WTC11 (cell line): ENCODE results near the gene IPO13. TPM values are rescaled to one million over a fixed set of nuclear protein-coding genes. Genes with fewer than 3 reads are reported as not detected.
A peak's percentile ranks its signal among the peaks of the same experiment; 100 is the strongest.

Source experiments
- ATAC-seq: fragments of 200-7000 bp; cut with Tn5 transposase; 2 replicates; pipeline ENCODE4 v1.10.0; 2021; ENCODE audit warnings: mild to moderate bottlenecking, moderate library complexity
- CTCF ChIA-PET: fragments of 300-600 bp; sonication (Branson Sonifier 250); formaldehyde crosslinking; loops from one replicate; lab custom pipeline; 2021; ENCODE audit warnings: antibody characterized with exemption; lab: Charles Lee
- POLR2A ChIA-PET: fragments of 350-600 bp; sonication (Branson Sonifier 250); formaldehyde crosslinking; loops from one replicate; lab custom pipeline; 2021; ENCODE audit warnings: antibody characterized with exemption; lab: Charles Lee
- DNase-seq: peaks from one replicate; pipeline ENCODE4 v3.0.0; 2021; ENCODE audit warnings: low spot score
- H3K27ac Mint-ChIP-seq: 2 replicates; pipeline ENCODE4 v1.8.0; 2021; ENCODE audit warnings: mixed read lengths
- H3K27me3 Mint-ChIP-seq: 2 replicates; pipeline ENCODE4 v1.8.0; 2021; ENCODE audit warnings: low read depth, mild to moderate bottlenecking, moderate library complexity, mixed read lengths
- H3K36me3 Mint-ChIP-seq: 2 replicates; pipeline ENCODE4 v1.8.0; 2021; ENCODE audit warnings: mixed read lengths
- H3K4me1 Mint-ChIP-seq: 2 replicates; pipeline ENCODE4 v1.8.0; 2022; ENCODE audit warnings: mixed read lengths
- H3K4me3 Mint-ChIP-seq: 2 replicates; pipeline ENCODE4 v1.8.0; 2021; ENCODE audit warnings: mild to moderate bottlenecking, moderate library complexity, mixed read lengths
- H3K9me3 Mint-ChIP-seq: 2 replicates; pipeline ENCODE4 v1.8.0; 2021; ENCODE audit warnings: mixed read lengths
- CREB1 ChIP-seq: sonication (generic); formaldehyde crosslinking; IDR thresholded peaks from 2 replicates; pipeline ENCODE4 v1.8.0; 2023; ENCODE audit warnings: mild to moderate bottlenecking, missing genetic modification reagents
- ETV6 ChIP-seq: sonication (generic); formaldehyde crosslinking; IDR thresholded peaks from 2 replicates; pipeline ENCODE4 v1.8.1; 2022; ENCODE audit warnings: mild to moderate bottlenecking, missing genetic modification reagents
- SP1 ChIP-seq: sonication (generic); formaldehyde crosslinking; conservative IDR thresholded peaks from 2 replicates; pipeline ENCODE4 v1.8.1; 2022; ENCODE audit warnings: missing genetic modification reagents
- TCF7 ChIP-seq: sonication (generic); formaldehyde crosslinking; IDR thresholded peaks from 2 replicates; pipeline ENCODE4 v1.8.0; 2022; ENCODE audit warnings: mild to moderate bottlenecking, low read depth, missing genetic modification reagents, moderate library complexity
- TEAD1 ChIP-seq: sonication (generic); formaldehyde crosslinking; IDR thresholded peaks from 2 replicates; pipeline ENCODE4 v1.8.0; 2022; ENCODE audit warnings: mild to moderate bottlenecking, missing genetic modification reagents
- ZNF317 ChIP-seq: sonication (generic); formaldehyde crosslinking; IDR thresholded peaks from 2 replicates; pipeline ENCODE4 v1.8.1; 2023; ENCODE audit warnings: low read depth, mild to moderate bottlenecking, moderate library complexity, missing genetic modification reagents, borderline replicate concordance
- ZNF423 ChIP-seq: fragments of 250-450 bp; sonication (Bioruptor Pico); IDR thresholded peaks from 2 replicates; pipeline ENCODE4 v2.1.2; 2022; ENCODE audit warnings: mild to moderate bottlenecking, moderate library complexity
- ZNF671 ChIP-seq: fragments of 250-450 bp; sonication (Bioruptor Pico); IDR thresholded peaks from 2 replicates; pipeline ENCODE4 v1.8.0; 2021; ENCODE audit warnings: mild to moderate bottlenecking
- total RNA-seq: library from RNA; stranded (reverse); gene quantifications from 3 replicates; pipeline ENCODE4 v1.2.3, GENCODE V29; 2021
- TF ChIP-seq, protein P1 (sequence below): sonication (generic); formaldehyde crosslinking; IDR thresholded peaks from 2 replicates; pipeline ENCODE4 v1.8.0; 2022; ENCODE audit warnings: mild to moderate bottlenecking, missing genetic modification reagents
- TF ChIP-seq, protein P2 (sequence below): sonication (generic); formaldehyde crosslinking; IDR thresholded peaks from 2 replicates; pipeline ENCODE4 v1.8.0; 2023; ENCODE audit warnings: missing genetic modification reagents, mild to moderate bottlenecking, borderline replicate concordance
- TF ChIP-seq, protein P3 (sequence below): sonication (generic); formaldehyde crosslinking; IDR thresholded peaks from 2 replicates; pipeline ENCODE4 v1.8.1; 2022; ENCODE audit warnings: mild to moderate bottlenecking, missing genetic modification reagents, moderate library complexity, borderline replicate concordance
- TF ChIP-seq, protein P4 (sequence below): sonication (generic); formaldehyde crosslinking; conservative IDR thresholded peaks from 2 replicates; pipeline ENCODE4 v1.8.1; 2023; ENCODE audit warnings: mild to moderate bottlenecking, low read depth, missing genetic modification reagents, moderate library complexity
- TF ChIP-seq, protein P5 (sequence below): fragments of 250-450 bp; sonication (Bioruptor Pico); IDR thresholded peaks from 2 replicates; pipeline ENCODE4 v1.9.0; 2021; ENCODE audit warnings: mild to moderate bottlenecking, borderline replicate concordance
- TF ChIP-seq, protein P6 (sequence below): sonication (generic); formaldehyde crosslinking; IDR thresholded peaks from 2 replicates; pipeline ENCODE4 v1.8.0; 2022; ENCODE audit warnings: missing genetic modification reagents
- TF ChIP-seq, protein P7 (sequence below): sonication (generic); formaldehyde crosslinking; IDR thresholded peaks from 2 replicates; pipeline ENCODE4 v1.8.0; 2022; ENCODE audit warnings: mild to moderate bottlenecking, missing genetic modification reagents
- TF ChIP-seq, protein P8 (sequence below): sonication (generic); formaldehyde crosslinking; IDR thresholded peaks from 2 replicates; pipeline ENCODE4 v1.8.0; 2022; ENCODE audit warnings: mild to moderate bottlenecking, missing genetic modification reagents

IPO13 gene
- total RNA-seq, 1 experiment from 2014 or later, result 24.2 TPM

DNA sequence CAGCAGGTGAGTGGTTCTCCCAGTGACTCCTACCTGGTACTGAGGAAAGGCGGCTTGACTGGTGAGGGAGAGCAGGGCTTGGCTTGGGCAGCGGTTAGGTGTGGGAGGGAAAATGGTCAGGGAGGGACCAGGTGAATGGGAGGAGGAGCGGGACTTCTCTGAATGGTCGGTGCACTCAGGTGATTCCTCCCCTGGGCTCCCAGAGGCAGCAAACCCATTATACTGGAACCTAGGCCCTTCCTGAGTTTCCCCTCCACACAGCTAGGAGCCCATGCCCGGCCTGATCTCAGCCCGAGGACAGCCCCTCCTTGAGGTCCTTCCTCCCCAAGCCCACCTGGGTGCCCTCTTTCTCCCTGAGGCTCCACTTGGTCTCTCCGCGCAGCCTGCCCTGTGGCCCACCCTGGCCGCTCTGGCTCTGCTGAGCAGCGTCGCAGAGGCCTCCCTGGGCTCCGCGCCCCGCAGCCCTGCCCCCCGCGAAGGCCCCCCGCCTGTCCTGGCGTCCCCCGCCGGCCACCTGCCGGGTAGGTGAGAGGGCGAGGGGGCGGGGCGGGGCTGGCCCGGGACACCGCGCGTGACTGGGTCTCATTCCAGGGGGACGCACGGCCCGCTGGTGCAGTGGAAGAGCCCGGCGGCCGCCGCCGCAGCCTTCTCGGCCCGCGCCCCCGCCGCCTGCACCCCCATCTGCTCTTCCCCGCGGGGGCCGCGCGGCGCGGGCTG is 10.9 kb upstream of the IPO13 start:
- POLR2A ChIA-PET, result interaction anchor here (1.5 to 3.9 kb wide), 3 partner anchors 171 to 286 kb away, joined by 4 to 62 read pairs (median 5); partner anchors contain the start of gene KDM4A
- TF ChIP-seq, protein P1, sequence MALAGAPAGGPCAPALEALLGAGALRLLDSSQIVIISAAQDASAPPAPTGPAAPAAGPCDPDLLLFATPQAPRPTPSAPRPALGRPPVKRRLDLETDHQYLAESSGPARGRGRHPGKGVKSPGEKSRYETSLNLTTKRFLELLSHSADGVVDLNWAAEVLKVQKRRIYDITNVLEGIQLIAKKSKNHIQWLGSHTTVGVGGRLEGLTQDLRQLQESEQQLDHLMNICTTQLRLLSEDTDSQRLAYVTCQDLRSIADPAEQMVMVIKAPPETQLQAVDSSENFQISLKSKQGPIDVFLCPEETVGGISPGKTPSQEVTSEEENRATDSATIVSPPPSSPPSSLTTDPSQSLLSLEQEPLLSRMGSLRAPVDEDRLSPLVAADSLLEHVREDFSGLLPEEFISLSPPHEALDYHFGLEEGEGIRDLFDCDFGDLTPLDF, result no peak
- TF ChIP-seq, protein P2, sequence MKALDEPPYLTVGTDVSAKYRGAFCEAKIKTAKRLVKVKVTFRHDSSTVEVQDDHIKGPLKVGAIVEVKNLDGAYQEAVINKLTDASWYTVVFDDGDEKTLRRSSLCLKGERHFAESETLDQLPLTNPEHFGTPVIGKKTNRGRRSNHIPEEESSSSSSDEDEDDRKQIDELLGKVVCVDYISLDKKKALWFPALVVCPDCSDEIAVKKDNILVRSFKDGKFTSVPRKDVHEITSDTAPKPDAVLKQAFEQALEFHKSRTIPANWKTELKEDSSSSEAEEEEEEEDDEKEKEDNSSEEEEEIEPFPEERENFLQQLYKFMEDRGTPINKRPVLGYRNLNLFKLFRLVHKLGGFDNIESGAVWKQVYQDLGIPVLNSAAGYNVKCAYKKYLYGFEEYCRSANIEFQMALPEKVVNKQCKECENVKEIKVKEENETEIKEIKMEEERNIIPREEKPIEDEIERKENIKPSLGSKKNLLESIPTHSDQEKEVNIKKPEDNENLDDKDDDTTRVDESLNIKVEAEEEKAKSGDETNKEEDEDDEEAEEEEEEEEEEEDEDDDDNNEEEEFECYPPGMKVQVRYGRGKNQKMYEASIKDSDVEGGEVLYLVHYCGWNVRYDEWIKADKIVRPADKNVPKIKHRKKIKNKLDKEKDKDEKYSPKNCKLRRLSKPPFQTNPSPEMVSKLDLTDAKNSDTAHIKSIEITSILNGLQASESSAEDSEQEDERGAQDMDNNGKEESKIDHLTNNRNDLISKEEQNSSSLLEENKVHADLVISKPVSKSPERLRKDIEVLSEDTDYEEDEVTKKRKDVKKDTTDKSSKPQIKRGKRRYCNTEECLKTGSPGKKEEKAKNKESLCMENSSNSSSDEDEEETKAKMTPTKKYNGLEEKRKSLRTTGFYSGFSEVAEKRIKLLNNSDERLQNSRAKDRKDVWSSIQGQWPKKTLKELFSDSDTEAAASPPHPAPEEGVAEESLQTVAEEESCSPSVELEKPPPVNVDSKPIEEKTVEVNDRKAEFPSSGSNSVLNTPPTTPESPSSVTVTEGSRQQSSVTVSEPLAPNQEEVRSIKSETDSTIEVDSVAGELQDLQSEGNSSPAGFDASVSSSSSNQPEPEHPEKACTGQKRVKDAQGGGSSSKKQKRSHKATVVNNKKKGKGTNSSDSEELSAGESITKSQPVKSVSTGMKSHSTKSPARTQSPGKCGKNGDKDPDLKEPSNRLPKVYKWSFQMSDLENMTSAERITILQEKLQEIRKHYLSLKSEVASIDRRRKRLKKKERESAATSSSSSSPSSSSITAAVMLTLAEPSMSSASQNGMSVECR (CRISPR knock-in tag), result 0 out of 2 replicates have a peak, but pooled peaks have one; percentile 20
- TF ChIP-seq ZNF423 (CRISPR knock-in tag), result peak; percentile 54
- TF ChIP-seq, protein P3, sequence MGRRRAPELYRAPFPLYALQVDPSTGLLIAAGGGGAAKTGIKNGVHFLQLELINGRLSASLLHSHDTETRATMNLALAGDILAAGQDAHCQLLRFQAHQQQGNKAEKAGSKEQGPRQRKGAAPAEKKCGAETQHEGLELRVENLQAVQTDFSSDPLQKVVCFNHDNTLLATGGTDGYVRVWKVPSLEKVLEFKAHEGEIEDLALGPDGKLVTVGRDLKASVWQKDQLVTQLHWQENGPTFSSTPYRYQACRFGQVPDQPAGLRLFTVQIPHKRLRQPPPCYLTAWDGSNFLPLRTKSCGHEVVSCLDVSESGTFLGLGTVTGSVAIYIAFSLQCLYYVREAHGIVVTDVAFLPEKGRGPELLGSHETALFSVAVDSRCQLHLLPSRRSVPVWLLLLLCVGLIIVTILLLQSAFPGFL (CRISPR knock-in tag), result no peak
- TF ChIP-seq, protein P4, sequence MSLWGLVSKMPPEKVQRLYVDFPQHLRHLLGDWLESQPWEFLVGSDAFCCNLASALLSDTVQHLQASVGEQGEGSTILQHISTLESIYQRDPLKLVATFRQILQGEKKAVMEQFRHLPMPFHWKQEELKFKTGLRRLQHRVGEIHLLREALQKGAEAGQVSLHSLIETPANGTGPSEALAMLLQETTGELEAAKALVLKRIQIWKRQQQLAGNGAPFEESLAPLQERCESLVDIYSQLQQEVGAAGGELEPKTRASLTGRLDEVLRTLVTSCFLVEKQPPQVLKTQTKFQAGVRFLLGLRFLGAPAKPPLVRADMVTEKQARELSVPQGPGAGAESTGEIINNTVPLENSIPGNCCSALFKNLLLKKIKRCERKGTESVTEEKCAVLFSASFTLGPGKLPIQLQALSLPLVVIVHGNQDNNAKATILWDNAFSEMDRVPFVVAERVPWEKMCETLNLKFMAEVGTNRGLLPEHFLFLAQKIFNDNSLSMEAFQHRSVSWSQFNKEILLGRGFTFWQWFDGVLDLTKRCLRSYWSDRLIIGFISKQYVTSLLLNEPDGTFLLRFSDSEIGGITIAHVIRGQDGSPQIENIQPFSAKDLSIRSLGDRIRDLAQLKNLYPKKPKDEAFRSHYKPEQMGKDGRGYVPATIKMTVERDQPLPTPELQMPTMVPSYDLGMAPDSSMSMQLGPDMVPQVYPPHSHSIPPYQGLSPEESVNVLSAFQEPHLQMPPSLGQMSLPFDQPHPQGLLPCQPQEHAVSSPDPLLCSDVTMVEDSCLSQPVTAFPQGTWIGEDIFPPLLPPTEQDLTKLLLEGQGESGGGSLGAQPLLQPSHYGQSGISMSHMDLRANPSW (CRISPR knock-in tag), result no peak
- TF ChIP-seq, protein P5, sequence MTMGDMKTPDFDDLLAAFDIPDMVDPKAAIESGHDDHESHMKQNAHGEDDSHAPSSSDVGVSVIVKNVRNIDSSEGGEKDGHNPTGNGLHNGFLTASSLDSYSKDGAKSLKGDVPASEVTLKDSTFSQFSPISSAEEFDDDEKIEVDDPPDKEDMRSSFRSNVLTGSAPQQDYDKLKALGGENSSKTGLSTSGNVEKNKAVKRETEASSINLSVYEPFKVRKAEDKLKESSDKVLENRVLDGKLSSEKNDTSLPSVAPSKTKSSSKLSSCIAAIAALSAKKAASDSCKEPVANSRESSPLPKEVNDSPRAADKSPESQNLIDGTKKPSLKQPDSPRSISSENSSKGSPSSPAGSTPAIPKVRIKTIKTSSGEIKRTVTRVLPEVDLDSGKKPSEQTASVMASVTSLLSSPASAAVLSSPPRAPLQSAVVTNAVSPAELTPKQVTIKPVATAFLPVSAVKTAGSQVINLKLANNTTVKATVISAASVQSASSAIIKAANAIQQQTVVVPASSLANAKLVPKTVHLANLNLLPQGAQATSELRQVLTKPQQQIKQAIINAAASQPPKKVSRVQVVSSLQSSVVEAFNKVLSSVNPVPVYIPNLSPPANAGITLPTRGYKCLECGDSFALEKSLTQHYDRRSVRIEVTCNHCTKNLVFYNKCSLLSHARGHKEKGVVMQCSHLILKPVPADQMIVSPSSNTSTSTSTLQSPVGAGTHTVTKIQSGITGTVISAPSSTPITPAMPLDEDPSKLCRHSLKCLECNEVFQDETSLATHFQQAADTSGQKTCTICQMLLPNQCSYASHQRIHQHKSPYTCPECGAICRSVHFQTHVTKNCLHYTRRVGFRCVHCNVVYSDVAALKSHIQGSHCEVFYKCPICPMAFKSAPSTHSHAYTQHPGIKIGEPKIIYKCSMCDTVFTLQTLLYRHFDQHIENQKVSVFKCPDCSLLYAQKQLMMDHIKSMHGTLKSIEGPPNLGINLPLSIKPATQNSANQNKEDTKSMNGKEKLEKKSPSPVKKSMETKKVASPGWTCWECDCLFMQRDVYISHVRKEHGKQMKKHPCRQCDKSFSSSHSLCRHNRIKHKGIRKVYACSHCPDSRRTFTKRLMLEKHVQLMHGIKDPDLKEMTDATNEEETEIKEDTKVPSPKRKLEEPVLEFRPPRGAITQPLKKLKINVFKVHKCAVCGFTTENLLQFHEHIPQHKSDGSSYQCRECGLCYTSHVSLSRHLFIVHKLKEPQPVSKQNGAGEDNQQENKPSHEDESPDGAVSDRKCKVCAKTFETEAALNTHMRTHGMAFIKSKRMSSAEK (CRISPR knock-in tag), result no peak
- TF ChIP-seq, protein P6, sequence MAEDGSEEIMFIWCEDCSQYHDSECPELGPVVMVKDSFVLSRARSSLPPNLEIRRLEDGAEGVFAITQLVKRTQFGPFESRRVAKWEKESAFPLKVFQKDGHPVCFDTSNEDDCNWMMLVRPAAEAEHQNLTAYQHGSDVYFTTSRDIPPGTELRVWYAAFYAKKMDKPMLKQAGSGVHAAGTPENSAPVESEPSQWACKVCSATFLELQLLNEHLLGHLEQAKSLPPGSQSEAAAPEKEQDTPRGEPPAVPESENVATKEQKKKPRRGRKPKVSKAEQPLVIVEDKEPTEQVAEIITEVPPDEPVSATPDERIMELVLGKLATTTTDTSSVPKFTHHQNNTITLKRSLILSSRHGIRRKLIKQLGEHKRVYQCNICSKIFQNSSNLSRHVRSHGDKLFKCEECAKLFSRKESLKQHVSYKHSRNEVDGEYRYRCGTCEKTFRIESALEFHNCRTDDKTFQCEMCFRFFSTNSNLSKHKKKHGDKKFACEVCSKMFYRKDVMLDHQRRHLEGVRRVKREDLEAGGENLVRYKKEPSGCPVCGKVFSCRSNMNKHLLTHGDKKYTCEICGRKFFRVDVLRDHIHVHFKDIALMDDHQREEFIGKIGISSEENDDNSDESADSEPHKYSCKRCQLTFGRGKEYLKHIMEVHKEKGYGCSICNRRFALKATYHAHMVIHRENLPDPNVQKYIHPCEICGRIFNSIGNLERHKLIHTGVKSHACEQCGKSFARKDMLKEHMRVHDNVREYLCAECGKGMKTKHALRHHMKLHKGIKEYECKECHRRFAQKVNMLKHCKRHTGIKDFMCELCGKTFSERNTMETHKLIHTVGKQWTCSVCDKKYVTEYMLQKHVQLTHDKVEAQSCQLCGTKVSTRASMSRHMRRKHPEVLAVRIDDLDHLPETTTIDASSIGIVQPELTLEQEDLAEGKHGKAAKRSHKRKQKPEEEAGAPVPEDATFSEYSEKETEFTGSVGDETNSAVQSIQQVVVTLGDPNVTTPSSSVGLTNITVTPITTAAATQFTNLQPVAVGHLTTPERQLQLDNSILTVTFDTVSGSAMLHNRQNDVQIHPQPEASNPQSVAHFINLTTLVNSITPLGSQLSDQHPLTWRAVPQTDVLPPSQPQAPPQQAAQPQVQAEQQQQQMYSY, result no peak
- TF ChIP-seq SP1 (CRISPR knock-in tag), result no peak
- TF ChIP-seq ETV6 (CRISPR knock-in tag), result no peak
- 0 out of 2 replicates have a peak, but pooled peaks have one; percentile 36 for TF ChIP-seq TEAD1 (CRISPR knock-in tag)
- TF ChIP-seq ZNF317 (CRISPR knock-in tag), result no peak
- no peak for TF ChIP-seq TCF7 (CRISPR knock-in tag)
- TF ChIP-seq, protein P7, sequence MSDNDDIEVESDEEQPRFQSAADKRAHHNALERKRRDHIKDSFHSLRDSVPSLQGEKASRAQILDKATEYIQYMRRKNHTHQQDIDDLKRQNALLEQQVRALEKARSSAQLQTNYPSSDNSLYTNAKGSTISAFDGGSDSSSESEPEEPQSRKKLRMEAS (CRISPR knock-in tag), result peak; percentile 54; the same call in 1 of the 2 replicates
- TF ChIP-seq ZNF671 (CRISPR knock-in tag), result no peak
- TF ChIP-seq, protein P8, sequence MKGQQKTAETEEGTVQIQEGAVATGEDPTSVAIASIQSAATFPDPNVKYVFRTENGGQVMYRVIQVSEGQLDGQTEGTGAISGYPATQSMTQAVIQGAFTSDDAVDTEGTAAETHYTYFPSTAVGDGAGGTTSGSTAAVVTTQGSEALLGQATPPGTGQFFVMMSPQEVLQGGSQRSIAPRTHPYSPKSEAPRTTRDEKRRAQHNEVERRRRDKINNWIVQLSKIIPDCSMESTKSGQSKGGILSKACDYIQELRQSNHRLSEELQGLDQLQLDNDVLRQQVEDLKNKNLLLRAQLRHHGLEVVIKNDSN (CRISPR knock-in tag), result 0 out of 2 replicates have a peak, but pooled peaks have one; percentile 55
- no peak for TF ChIP-seq CREB1 (CRISPR knock-in tag)

More for the DNA sequence above, 10.9 kb upstream of the IPO13 start:
- Mint-ChIP-seq H3K27me3 (peaks cover 8% of the 10 kb centered on the region), H3K4me3 (peak overlapping the region; percentile 84), H3K9me3 (no peaks in the 10 kb centered on the region), H3K36me3 (no peaks in the 10 kb centered on the region), H3K27ac (peak overlapping the region; percentile 93), H3K4me1 (peaks cover 58% of the 10 kb centered on the region)
- DNase-seq, result peak; percentile 48
- CTCF ChIA-PET, result interaction anchor here (0.9 to 11.9 kb wide), 45 partner anchors 11 to 442 kb away, joined by 3 to 992 read pairs (median 12); partner anchors contain the start of genes ATP6V0B, CCDC24, DPH2 and IPO13
- peak; percentile 9 for ATAC-seq
